Esophagus muscularis mucosa (tissue), 4 donors: Measurements from ENCODE around the gene FKBP9.

ENCODE experiments used
- CTCF ChIP-seq, 3 experiments: fragments of 200-600 bp in 2 of 3; fragments of 450-650 bp in 1 of 3; sonication (generic) in 2 of 3; IDR thresholded peaks; one replicate each; pipeline ENCODE4 v1.5.1; 2017 to 2019; ENCODE audit warnings: antibody characterized with exemption in 3 of 3, mild to moderate bottlenecking in 2 of 3, moderate library complexity in 1 of 3
- EP300 ChIP-seq: sonication (generic); formaldehyde crosslinking; IDR thresholded peaks from one replicate; pipeline ENCODE4 v1.6.1; 2017; ENCODE audit warnings: antibody characterized with exemption
- POLR2A ChIP-seq: fragments of 450-650 bp; IDR thresholded peaks from one replicate; pipeline ENCODE4 v1.6.1; 2017; ENCODE audit warnings: antibody characterized with exemption, moderate library complexity, mild to moderate bottlenecking, low read depth

GRCh38 chr7:32952876-32953275 lies 4.4 kb upstream of the FKBP9 start:
- TF ChIP-seq CTCF (IDR thresholded peaks at IDR 0.05) (no peak), POLR2A (no peak), EP300 (no peak)
